ENCODE data around the gene MAST3.

MAST3 gene

GRCh38 chr19:18131841-18132596, 34.4 kb downstream of the MAST3 start:
- FAIRE-seq = no peak
- DNase-seq (ENCODE audit: extremely low spot score, insufficient read length, low read depth) = no peak

- no peak for DNase-seq (ENCODE audit: extremely low spot score, insufficient read length, low read depth)
- FAIRE-seq = no peak
Observed at GRCh38 chr19:18135712-18136584, 38.4 kb downstream of the MAST3 start.

GRCh38 chr19:18137242-18137641, 39.7 kb downstream of the MAST3 start:
- DNase-seq (ENCODE audit: extremely low spot score, insufficient read length, low read depth) (no peak), FAIRE-seq (no peak)

- no peak for FAIRE-seq
- no peak for DNase-seq (ENCODE audit: extremely low spot score, insufficient read length, low read depth)
Observed at GRCh38 chr19:18137657-18138339, 40.2 kb downstream of the MAST3 start.

GRCh38 chr19:18140473-18140872, 42.9 kb downstream of the MAST3 start:
- no peak for FAIRE-seq
- DNase-seq (ENCODE audit: extremely low spot score, insufficient read length, low read depth) = no peak

GRCh38 chr19:18141031-18141430, 43.5 kb downstream of the MAST3 start:
- no peak for FAIRE-seq

GRCh38 chr19:18143902-18144301, 46.3 kb downstream of the MAST3 start:
- no peak for DNase-seq (ENCODE audit: extremely low spot score, insufficient read length, low read depth)
- FAIRE-seq = no peak

More at GRCh38 chr19:18141031-18141430, 43.5 kb downstream of the MAST3 start:
- no peak for DNase-seq (ENCODE audit: extremely low spot score, insufficient read length, low read depth)

- FAIRE-seq (no peak), DNase-seq (ENCODE audit: extremely low spot score, insufficient read length, low read depth) (no peak)
Observed at GRCh38 chr19:18144361-18144760, 46.8 kb downstream of the MAST3 start.

- no peak for FAIRE-seq
Observed at GRCh38 chr19:18144906-18145305, 47.3 kb downstream of the MAST3 start.

GRCh38 chr19:18145391-18145999, 47.9 kb downstream of the MAST3 start:
- no peak for FAIRE-seq
- DNase-seq (ENCODE audit: extremely low spot score, insufficient read length, low read depth) = no peak

More at GRCh38 chr19:18144906-18145305, 47.3 kb downstream of the MAST3 start:
- no peak for DNase-seq (ENCODE audit: extremely low spot score, insufficient read length, low read depth)

GRCh38 chr19:18147396-18147795, 49.8 kb downstream of the MAST3 start:
- DNase-seq (ENCODE audit: extremely low spot score, insufficient read length, low read depth) (no peak), FAIRE-seq (no peak)

GRCh38 chr19:18149596-18149975, 52.0 kb downstream of the MAST3 start:
- DNase-seq (ENCODE audit: extremely low spot score, insufficient read length, low read depth) (no peak), FAIRE-seq (no peak)

GRCh38 chr19:18150776-18151624, 53.4 kb downstream of the MAST3 start:
- DNase-seq (ENCODE audit: extremely low spot score, insufficient read length, low read depth) = no peak
- FAIRE-seq = no peak

GRCh38 chr19:18152442-18152816, 54.9 kb downstream of the MAST3 start:
- FAIRE-seq = peak; percentile 100

GRCh38 chr19:18152817-18153555, 55.4 kb downstream of the MAST3 start, which contains the start of gene PIK3R2:
Gene PIK3R2 (plus strand): TSS chr19:18153163. CDS start chr19:18155880, 2,717 bp downstream.
- peak; percentile 96 for DNase-seq (ENCODE audit: extremely low spot score, insufficient read length, low read depth)
- FAIRE-seq = no peak

More at GRCh38 chr19:18152442-18152816, 54.9 kb downstream of the MAST3 start:
- peak; percentile 99 for DNase-seq (ENCODE audit: extremely low spot score, insufficient read length, low read depth)

- FAIRE-seq (no peak), DNase-seq (ENCODE audit: extremely low spot score, insufficient read length, low read depth) (no peak)
Observed at GRCh38 chr19:18153556-18154134, 56.1 kb downstream of the MAST3 start.

GRCh38 chr19:18155095-18156087, 57.8 kb downstream of the MAST3 start:
- FAIRE-seq (no peak), DNase-seq (ENCODE audit: extremely low spot score, insufficient read length, low read depth) (no peak)

Measured in GM18507 (cell line).